HT1080 (cell line): Measurements from ENCODE around the gene FOXD1. TPM values are rescaled to one million over a fixed set of nuclear protein-coding genes. Genes with fewer than 3 reads are reported as not detected.
"Not testable (repeated sequence)": the region's sequence is repeated elsewhere in the genome, so short reads cannot be mapped to it uniquely, and the experiment has no call there.

ENCODE experiments used
- DNase-seq: peaks from one replicate; pipeline ENCODE4 v3.0.0-alpha.2; 2015; ENCODE audit warnings: low read depth
- total RNA-seq: library from RNA; depleted of rRNA; stranded (reverse); fragments of >200 nt; shearing (Covaris generic); gene quantifications from 2 replicates; pipeline ENCODE4 v1.2.3, GENCODE V29; 2014

The FOXD1 gene
- total RNA-seq, 1 experiment from 2014 or later: 192 TPM

DNA sequence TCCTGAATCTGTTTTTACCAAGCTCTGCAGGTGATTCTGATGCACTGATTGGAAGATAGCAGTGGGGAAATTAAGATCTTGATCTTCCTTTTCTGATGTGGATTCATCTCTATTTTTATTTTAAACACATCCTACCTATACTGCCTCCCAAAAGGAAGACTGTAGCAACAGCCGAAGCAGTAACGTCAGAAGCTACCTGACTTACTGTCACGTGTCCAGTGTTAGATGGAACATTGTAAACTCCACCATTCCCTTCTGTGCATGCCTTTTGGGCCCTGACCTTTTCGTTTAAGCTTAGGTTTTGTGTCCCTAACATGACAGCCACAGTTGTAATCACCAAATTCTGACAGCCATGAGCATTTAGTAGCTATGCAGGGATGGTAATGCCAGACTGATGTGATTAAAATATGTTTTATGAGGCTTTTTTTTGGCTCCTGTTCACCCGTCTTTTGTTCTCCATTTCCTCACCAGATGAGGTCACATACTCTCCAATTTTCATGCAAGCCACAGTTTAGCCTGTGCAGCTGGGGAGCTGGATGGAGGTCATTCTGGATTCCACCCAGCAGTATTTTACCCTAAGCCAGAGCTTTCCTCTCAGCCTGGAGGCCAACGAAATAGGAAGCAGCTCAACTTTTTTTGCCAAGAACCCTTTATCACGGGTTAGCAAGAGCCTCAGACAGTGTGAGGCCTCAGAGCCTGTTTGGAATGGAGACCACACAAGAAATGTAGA is 15.6 kb upstream of the FOXD1 start:
- DNase-seq: no peak

- DNase-seq: no peak
Observed at GRCh38 chr5:73460133-73460532, 11.6 kb upstream of the FOXD1 start.

GRCh38 chr5:73459366-73459765 is 10.8 kb upstream of the FOXD1 start:
- DNase-seq: peak; percentile 71

- not testable (repeated sequence) for DNase-seq
Observed at GRCh38 chr5:73456462-73456861, 7.9 kb upstream of the FOXD1 start.

- DNase-seq: peak; percentile 52
Observed at GRCh38 chr5:73454379-73455036, 5.9 kb upstream of the FOXD1 start.

DNA sequence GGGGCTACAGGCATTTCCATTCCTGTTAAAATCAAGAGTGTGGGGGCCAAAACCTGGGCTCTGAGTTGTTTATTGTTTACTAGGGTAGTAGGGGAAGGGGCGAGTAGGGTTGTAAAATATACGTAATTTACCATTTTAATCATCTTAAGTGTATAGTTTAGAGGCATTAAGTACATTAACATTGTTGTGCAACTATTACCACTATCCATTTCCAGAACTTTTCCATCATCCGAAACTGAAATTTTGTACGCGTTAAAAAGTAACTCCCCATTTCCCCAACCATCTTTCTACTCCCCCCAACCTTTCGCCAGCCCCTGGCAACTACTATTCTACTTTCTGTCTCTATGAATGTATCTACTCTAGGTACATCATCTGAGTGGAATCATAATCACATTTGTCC is 3.6 kb upstream of the FOXD1 start:
- DNase-seq: no peak

- no peak for DNase-seq
Observed at GRCh38 chr5:73451224-73452130, 2.9 kb upstream of the FOXD1 start.

- no peak for DNase-seq
Observed at GRCh38 chr5:73450672-73451223, 2.2 kb upstream of the FOXD1 start.

GRCh38 chr5:73450137-73450536 is 1.6 kb upstream of the FOXD1 start:
- no peak for DNase-seq

DNA sequence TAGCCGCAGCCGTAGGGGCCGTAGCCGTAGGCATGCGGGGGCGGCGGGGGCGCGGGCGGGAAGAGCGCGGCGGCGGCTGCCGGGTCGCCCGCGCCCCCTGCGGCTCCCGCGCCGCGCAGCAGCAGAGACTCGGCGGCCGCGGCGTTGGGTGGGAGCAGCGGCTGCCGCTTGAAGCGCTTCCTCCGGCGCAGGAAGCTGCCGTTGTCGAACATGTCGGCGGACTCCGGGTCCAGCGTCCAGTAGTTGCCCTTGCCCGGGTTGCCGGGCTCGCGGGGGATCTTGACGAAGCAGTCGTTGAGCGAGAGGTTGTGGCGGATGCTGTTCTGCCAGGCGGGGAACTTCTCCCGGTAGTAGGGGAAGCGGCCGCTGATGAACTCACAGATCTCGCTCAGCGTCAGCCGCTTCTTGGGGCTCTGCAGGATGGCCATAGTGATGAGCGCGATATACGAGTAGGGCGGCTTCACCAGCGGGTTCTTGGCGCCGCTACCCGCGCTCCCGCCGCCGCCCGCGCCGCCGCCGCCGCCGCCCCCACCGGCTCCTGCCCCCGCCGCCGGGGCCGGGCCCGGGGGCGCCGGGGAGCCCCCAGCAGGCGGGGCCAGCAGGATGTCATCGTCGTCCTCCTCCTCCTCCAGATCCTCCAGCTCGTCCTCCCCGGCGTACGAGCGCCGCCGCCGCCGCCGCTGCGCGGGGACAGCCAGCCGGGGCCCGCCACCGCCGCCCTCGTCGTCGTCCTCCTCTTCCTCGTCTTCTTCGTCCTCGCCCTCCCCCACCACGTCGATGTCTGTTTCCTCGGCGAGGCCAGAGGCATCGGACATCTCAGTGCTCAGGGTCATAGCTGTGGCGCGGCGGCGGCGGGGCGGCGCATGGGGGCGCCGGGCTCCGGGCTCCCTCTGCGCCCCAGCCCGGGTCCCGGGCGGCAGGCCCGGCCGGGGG is 781 bp downstream of the FOXD1 start:
- DNase-seq: peak; percentile 76

DNA sequence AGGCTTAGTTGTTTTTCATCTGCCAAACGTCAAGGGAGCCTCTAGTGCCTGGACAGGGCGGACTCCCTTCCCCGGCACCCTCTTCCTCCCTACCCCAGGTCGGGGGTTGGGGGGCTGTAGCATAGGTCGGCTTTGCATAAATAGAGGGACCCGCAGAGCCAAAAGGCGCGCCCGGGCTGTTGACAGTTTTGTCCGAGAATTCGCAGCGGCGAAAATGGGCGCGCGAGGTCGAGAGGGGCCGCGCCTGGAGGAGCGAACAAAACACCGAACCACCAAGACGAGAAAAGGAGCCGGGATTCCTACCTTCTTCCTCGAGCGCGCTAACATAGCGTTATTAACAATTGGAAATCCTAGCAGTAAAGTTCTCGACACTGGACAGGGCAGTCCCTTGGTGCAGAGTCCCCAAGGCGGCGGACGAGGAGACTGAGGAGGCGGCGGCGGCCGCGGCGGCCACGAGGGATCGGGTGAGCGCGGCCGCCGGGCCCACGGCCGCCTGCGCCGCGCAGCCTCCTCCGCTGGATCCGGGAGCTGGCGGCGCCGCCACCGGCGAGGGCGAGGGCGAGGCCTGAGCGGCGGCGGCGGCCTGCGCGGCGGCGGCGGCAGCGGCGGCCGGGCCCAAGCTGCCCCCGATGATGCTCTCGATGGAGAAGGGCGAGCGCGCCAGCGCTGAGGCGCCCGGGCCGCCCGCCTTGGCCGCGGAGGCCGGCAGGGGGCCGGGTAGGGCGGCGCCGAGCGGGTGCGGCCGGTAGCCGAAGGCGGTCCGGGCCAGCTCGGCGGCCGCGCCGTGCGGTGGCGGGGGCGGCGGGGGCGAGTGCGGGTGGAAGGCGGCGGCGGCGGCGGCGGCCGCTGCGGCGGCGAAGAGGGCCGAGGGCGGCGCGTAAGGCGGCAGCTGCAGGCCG is 1.7 kb downstream of the FOXD1 start:
- DNase-seq: peak; percentile 51

- DNase-seq: no peak
Observed at GRCh38 chr5:73445665-73446630, 2.6 kb downstream of the FOXD1 start.

DNA sequence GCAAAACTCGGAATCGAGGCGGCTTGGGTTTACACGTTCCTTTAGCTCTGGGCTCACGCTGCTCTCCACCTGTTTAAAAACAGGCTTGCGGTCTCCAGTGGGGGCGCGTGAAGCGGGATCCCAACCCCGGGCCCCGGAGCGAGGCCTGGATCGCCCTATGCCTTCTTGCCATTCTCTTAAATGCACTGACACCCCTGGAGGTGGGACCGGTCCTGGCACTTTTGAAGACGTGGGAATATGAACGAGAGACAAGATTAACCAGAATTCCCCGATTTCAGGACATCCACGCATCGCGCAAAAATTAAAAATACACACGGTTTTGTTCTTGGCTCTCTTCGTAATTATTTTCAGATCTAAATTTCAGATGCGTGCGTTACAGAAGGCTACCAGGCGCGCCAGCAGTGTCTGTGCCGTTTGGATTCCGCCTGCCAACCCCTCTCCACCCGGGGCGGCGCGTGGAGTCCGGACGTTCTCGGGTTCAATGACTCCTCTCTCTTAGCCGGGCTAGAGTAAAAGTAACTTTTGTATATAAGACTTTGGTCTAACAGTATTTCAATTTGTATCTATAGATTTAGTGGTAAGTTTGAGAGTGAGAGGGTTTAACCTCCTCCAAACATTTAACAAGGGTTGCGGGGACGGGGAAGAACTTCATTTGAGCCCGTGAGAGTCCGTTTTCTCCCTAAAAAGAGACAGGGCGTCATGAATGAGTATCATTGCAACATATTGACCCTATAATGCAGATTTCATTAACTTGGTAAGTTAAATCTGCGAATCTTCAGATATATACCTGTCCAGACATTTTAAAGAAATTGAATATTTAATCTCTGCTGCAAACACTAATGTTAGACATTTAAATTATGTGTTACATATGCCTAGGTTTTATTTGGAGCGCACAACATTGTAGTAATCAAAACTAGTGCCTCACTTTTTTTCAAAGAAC is 3.8 kb downstream of the FOXD1 start:
- no peak for DNase-seq

DNA sequence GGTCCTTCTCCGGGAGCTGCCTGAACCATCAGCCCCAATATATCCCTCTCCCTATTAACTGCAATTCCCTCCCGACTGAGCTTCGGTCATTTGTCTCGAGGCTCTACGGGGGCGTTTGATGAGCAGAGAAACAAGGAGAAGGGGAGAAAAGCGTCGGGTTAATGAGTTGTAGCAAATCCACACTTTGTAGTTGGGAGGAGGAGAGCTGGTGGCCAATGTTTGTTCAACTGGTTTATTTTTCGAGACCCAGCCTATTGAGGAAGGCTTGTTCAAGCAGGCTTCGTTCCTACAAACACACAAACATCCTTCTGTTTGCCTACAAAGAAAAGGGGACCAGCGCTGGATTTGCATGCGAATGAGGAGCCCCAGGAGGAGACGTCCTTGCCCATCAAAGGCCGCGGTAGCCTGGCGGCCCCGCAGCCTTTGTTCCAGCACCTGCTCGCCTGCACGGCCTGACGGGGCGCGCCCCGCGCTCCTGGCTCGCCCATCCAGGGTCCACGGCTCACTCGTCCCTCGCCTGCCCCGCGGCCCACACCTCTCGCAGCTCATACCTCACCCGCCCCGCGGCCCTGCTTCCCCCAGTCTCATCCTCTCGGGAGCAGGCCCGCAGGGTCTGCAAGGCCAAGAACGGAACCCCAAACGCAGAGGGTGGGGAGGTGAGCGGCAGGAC is 4.6 kb downstream of the FOXD1 start:
- DNase-seq: no peak

DNA sequence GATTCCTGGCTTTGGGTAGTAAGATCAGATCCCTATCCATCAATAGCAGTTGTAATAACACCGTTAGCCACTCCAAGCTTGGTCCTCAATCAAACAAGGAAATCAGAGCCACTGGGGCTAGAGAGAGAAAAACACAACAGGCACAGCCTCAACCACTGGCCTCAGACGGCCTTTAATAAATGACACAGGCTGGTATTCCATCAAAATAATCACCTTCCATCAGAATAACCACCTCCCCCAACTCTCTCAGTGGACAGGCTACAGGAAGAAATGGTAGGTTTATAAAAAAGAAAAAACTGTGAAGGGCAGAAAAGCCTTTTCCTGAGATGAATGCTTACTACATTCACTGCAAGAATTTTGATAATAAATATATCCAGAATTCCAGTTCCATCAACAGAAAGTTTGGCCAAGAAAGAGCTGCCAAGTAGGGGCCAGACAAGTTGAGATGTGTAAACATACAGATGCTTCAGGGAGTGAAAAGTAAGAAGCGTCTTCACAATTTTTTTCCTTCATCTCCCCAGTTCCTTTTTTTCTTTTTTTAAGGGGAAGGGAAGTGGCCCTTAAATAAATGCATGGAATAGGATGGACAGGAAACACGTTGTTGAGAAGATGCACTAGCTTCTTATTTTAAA is 5.5 kb downstream of the FOXD1 start:
- DNase-seq: no peak

- DNase-seq: no peak
Observed at GRCh38 chr5:73442231-73442811, 6.3 kb downstream of the FOXD1 start.
